Ramos (cell line): ENCODE measurements around the gene TBX2.

Experiments
- in situ Hi-C: fragments of 300-500 bp; cut with MboI; formaldehyde crosslinking; loops from one replicate; pipeline ENCODE4 v1.14.3; 2022; ENCODE audit warnings: low sequenced_read_pairs; ENCODE audit not compliant: unreplicated experiment

Gene TBX2

GRCh38 chr17:61384692-61385576 is 14.7 kb upstream of the TBX2 start:
- in situ Hi-C loops = no loop called here

GRCh38 chr17:61385577-61386236 is 13.9 kb upstream of the TBX2 start:
- in situ Hi-C loops = no loop called here

- in situ Hi-C loops = no loop called here
Measured at GRCh38 chr17:61386251-61386650, 13.4 kb upstream of the TBX2 start.

- in situ Hi-C loops = no loop called here
Measured at GRCh38 chr17:61387011-61387410, 12.6 kb upstream of the TBX2 start.

DNA sequence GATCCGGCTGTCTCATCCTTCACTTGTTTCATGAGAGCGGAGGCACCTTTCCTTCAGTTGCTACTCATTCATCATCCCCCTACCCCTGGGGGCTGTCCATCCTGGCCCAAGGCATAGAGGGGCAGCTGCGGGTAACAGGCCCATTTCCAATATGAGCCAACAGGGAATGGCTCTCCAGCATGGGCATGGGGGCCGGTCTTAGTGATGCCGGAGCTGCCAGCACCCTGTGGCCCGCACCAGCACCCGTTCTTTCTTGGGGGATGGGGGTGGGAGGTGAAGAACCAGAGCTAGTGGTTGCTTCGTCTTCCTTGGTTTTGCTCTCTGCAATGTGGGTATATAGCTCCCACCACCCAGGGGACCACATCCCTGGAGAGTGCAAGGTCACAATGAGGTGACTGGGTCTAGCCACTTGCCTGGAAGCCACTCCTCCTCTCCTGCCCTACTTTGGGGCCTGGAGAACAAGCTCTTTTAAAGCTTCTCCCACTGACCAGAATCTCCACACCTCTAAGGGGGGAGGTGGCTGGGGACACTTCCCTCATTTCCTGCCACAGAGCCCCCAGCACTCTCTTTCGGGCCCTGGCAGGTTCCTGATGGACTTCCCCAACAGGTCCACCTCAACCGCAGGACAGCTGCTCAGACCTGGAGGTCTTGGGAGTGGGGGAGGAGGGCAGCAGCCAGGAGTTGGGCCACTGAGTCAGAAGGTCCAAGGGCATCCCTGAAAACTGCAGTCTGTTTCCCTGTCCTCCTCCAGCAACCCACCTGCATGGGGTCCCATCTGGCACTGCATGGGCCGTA is 11.9 kb upstream of the TBX2 start:
- in situ Hi-C loops = no loop called here

- in situ Hi-C loops = no loop called here
Measured at GRCh38 chr17:61388561-61389356, 10.9 kb upstream of the TBX2 start.

DNA sequence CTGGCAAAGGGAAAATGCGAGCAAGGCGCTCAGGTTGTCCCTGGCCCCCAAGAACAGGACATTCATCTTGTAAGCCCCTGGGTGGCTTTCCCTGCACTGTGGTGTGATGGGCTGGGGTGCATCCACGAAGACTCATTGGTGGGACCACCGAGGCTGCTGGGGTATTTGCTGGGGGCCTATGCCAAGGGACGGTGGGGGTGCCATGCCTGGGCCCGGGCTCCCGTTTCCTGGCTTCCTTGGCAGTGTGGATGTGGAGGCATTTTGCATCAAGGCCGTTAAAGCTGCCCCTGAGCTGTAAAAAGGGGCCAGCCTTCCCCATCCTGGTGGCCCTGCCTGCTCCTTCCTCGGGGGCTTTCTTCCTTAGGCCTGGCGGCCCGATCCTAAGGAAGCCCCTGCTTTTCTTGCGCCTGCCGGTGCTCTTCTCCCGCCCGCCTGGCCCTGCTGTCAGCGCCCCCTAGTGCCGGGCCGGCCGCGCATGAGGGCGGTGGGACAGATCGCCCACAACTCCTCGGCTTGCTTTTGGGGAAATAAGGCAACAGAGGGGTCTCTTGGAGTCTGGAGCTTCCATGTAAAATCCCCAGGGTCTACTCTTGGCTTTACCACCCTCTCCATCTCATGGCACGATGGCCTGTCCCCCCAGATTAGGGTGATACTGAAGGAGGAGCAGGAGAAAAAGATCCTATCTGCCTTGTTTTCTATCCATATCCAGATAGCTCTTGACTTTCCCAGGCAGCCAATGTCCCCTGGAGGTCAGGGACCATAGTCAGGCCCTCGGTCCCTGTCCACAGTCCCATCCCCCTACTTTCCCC is 9.8 kb upstream of the TBX2 start:
- in situ Hi-C loops = no loop called here

DNA sequence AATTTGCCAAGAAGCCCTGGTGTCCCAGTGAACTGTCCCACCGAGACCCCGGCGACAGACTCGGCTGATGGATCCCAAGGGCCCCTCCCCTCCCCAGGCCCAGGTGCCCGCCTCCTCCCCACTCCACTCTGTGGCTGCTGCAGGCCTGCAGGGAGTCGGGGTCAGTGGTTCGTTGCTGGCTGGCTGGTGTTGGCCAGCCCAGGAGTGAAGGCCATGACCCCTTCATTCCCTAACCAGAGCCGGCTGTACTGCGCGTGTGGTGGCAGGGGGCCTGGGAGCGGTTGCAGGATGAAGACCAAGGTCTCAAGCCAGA is 9.2 kb upstream of the TBX2 start:
- in situ Hi-C loops = no loop called here

DNA sequence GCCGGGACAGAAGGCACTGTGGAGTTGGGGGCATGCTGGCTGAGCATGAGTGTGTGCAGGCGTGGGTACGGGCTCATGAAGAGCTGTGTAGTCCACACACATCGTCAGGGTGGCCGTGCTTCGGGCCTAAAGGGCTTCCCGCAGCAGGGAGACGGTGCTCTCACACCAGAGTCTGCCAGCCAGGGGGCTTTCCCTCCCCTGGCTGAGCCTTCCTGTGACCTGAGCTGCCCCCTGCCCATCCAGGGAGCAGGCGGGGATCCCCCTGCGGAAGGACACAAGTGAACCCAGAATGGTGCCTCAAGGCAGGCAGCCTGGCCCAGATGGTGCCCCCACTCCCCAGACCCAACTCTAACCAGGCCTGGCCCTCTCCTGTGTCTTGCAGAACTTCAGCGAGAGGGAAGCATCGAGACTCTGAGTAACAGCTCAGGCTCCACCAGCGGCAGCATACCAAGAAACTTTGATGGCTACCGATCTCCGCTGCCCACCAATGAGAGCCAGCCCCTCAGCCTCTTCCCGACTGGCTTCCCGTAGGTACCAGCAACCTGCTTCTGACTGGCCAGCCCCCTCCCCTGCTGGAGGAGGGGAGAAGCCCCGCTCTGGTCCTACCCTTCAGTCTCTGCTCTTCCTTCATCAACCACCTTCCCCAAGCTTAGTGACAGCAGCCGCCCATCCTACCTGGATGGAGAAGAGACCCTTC is 7.9 kb upstream of the TBX2 start:
- in situ Hi-C loops = no loop called here

DNA sequence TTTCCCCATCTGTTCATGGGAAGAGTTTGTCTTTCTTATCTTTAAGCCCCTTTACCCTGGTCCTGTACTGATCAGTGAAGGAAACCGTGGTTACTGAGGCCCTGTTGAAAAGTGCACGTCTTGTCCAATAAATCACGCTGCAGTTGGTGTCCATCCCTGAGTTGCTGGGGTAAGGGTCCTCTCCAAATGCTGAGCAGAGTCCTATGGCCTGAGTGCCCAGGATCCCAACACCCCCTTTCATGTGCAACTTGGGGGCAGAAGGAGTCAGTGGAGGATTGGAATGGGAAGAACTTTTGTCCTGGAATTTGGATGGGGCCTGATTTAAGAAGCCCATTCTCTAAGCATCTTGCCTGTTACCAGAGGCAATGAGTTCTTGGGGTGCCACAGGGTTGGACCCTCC is 7.0 kb upstream of the TBX2 start:
- in situ Hi-C loops = no loop called here

GRCh38 chr17:61393550-61393903 is 6.1 kb upstream of the TBX2 start:
- in situ Hi-C loops = no loop called here

GRCh38 chr17:61393904-61394629 is 5.6 kb upstream of the TBX2 start:
- in situ Hi-C loops = no loop called here

GRCh38 chr17:61394630-61395408 is 4.8 kb upstream of the TBX2 start:
- in situ Hi-C loops = no loop called here

GRCh38 chr17:61395409-61395982 is 4.1 kb upstream of the TBX2 start:
- in situ Hi-C loops = no loop called here

- in situ Hi-C loops = no loop called here
Measured at GRCh38 chr17:61395983-61396585, 3.6 kb upstream of the TBX2 start.

DNA sequence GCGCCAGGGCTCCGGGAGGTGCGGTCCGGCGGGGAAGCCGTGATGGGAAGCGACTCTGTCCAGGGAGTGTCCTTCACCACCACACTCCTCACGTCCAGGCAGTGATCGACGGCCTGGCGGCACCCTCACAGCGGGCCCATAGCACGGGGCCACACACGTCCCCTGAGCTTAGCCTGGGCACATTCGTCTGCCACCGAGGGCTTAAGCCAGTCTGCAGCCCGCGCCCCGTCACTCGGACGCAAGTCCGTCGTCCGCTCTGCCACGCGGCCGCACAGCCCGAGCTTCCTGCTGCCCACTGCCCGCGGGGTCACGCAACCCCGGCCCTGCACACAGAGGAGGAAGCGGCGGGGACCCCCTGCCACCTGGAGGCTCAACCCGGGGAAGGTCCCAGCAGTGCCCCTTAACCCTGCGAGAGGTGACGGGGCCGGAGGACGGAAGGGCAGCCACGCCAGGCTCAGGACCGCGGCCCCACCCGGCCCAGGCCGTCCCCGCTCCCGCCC is 3.0 kb upstream of the TBX2 start:
- in situ Hi-C loops = no loop called here
